GM19193 (cell line): Measurements from ENCODE around the gene ENOX1.

Experiments
- POLR2A ChIP-seq: IDR thresholded peaks from 4 replicates; pipeline ENCODE4 v1.6.1; 2011; ENCODE audit not compliant: insufficient read depth, insufficient read length; ENCODE audit errors: extremely low read depth

The ENOX1 gene

GRCh38 chr13:43629691-43630480 is 156.9 kb downstream of the ENOX1 start:
- TF ChIP-seq POLR2A, result no peak

- TF ChIP-seq POLR2A, result no peak
These were observed 159.8 kb downstream of the ENOX1 start for GRCh38 chr13:43626994-43627393.

- no peak for TF ChIP-seq POLR2A
These were observed 172.7 kb downstream of the ENOX1 start for GRCh38 chr13:43614063-43614462.

- TF ChIP-seq POLR2A, result no peak
These were observed 175.2 kb downstream of the ENOX1 start for GRCh38 chr13:43611281-43612273.

GRCh38 chr13:43608400-43609137 is 178.2 kb downstream of the ENOX1 start:
- TF ChIP-seq POLR2A, result no peak

- no peak for TF ChIP-seq POLR2A
These were observed 189.2 kb downstream of the ENOX1 start for GRCh38 chr13:43597599-43597945.

- no peak for TF ChIP-seq POLR2A
These were observed 189.7 kb downstream of the ENOX1 start for GRCh38 chr13:43596924-43597598.

- TF ChIP-seq POLR2A, result no peak
These were observed 190.8 kb downstream of the ENOX1 start for GRCh38 chr13:43596006-43596405.

GRCh38 chr13:43587376-43587775 is 199.4 kb downstream of the ENOX1 start:
- TF ChIP-seq POLR2A, result no peak

- no peak for TF ChIP-seq POLR2A
These were observed 202.0 kb downstream of the ENOX1 start for GRCh38 chr13:43584751-43585150.

GRCh38 chr13:43583321-43583720 is 203.5 kb downstream of the ENOX1 start:
- TF ChIP-seq POLR2A, result no peak

GRCh38 chr13:43580280-43580679 is 206.5 kb downstream of the ENOX1 start:
- TF ChIP-seq POLR2A, result no peak

- no peak for TF ChIP-seq POLR2A
These were observed 207.5 kb downstream of the ENOX1 start for GRCh38 chr13:43579321-43579720.

GRCh38 chr13:43574605-43575004 is 212.2 kb downstream of the ENOX1 start:
- TF ChIP-seq POLR2A, result no peak
